GM12875 (cell line): Measurements from ENCODE around the gene PARD3B.

Experiments used
- H3K4me3 ChIP-seq: one replicate; pipeline ENCODE4 v1.5.1; 2011; ENCODE audit warnings: low read depth, low read length, control low read depth
- TF ChIP-seq, protein P1 (sequence below): IDR thresholded peaks from 2 replicates; pipeline ENCODE4 v1.5.1; 2011; ENCODE audit warnings: low read depth, mild to moderate bottlenecking, control low read depth, inconsistent platforms, low read length, moderate library complexity, borderline replicate concordance; ENCODE audit not compliant: insufficient read depth

PARD3B gene

DNA sequence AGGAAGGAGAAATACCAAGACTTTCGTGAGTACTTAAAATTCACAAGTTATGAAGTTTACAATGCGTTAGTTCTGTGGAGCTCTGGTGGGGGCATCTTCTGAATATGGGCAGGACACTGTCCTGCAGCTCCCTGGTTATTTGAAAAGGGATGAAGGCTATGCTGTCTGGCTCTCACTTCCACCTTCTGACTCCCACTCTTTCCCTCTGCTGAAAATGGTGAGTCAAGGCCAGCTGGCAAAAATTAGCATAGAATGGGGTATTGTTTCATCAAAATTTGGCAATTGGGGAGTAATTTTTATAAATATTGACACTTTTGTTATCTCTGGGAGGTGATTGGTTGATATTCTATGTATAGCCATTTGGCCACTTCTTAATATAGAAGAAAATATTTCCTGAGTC is 177.4 kb downstream of the PARD3B start:
- H3K4me3 ChIP-seq = no peak overlapping the region
- TF ChIP-seq, protein P1, sequence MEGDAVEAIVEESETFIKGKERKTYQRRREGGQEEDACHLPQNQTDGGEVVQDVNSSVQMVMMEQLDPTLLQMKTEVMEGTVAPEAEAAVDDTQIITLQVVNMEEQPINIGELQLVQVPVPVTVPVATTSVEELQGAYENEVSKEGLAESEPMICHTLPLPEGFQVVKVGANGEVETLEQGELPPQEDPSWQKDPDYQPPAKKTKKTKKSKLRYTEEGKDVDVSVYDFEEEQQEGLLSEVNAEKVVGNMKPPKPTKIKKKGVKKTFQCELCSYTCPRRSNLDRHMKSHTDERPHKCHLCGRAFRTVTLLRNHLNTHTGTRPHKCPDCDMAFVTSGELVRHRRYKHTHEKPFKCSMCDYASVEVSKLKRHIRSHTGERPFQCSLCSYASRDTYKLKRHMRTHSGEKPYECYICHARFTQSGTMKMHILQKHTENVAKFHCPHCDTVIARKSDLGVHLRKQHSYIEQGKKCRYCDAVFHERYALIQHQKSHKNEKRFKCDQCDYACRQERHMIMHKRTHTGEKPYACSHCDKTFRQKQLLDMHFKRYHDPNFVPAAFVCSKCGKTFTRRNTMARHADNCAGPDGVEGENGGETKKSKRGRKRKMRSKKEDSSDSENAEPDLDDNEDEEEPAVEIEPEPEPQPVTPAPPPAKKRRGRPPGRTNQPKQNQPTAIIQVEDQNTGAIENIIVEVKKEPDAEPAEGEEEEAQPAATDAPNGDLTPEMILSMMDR = no peak

DNA sequence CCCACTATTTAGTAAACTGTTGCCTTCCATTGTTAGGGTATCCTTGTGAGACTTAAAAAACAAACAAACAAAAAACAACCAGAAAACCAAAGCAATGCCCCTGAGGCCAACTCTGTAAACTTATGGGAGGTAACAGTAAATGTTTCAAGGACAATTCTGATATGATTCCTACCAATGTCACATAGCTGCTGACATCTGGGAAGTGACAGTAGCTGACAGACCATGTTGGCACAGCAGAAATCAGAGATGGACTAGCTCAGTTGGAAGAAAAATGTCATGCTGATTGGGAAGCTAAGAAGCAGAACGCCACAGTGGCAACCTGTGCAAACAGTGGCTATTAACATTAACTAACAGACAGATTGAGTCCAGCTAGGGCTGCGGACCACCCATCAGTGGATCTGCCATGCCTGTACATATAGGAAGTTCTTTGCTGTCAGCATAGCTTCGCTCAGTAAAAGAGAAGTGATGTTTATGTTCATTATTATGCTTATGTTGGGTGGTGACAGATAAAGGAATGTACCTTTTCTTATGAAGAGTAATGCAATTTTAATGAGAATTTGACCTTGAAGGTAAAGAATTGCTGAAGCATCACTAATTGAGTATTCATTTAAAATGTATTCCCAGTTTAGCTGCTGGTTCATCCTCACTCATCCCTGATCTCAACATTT is 180.6 kb downstream of the PARD3B start:
- H3K4me3 ChIP-seq = no peak overlapping the region
- TF ChIP-seq, protein P1 = no peak

DNA sequence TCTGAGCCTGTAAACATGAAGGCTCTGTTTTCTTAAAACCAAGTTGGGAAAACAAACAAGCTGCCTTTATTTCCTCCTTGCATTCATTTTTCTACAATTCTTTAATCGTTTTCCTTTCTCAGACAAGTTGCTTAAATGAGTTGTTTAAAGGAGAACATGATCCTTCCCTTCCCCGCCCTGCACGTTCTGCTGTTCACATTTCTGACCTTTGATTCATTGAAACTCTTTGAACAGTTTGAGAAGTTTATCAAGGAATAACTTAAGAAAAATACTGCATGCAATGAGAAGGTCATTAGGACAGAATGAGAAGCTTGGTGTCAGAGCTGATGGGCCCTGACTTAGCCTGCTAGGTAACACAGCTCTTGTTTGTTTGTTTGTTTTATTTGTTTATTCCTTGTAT is 181.6 kb downstream of the PARD3B start:
- no peak overlapping the region for H3K4me3 ChIP-seq
- TF ChIP-seq, protein P1 = no peak

DNA sequence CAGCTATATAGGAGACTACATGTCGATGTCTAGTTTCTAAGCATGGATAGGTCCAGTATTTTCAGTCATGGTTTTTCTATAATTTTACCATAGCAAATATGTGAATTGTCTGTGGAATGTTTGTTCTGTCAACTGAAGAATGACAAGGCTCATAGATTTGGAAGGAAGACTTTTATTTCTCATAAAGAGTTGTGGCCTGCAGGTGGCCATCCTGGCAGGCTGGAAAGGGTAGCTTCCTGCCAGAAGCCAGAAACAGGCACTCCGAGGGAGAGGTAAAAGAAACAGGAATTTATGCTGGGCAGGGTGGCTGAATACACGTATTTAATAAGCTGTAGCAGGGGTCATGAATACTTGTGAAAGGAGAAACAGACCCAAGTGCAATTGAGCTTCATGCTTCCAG is 182.1 kb downstream of the PARD3B start:
- TF ChIP-seq, protein P1 = no peak

DNA sequence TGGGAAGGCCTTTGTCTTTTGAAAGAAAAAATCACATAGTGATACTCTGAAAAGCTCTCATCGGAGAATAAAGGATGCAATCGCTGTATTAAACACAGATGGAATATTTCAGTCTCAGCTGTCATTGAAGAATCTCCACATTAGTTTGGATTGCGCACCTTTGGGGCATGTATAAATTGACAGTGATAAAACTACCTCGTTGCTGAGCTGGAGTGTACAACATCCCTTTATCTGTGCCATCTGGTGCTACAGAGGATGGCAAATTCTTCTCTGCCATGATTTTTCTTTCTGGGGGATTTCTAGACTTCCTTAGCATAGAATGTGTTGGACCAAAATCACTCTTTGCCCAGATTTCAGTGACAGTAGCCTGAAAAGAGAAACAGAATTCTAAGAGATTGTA is 185.3 kb downstream of the PARD3B start:
- TF ChIP-seq, protein P1 = no peak

More for the DNA sequence above, 182.1 kb downstream of the PARD3B start:
- H3K4me3 ChIP-seq = no peak overlapping the region

DNA sequence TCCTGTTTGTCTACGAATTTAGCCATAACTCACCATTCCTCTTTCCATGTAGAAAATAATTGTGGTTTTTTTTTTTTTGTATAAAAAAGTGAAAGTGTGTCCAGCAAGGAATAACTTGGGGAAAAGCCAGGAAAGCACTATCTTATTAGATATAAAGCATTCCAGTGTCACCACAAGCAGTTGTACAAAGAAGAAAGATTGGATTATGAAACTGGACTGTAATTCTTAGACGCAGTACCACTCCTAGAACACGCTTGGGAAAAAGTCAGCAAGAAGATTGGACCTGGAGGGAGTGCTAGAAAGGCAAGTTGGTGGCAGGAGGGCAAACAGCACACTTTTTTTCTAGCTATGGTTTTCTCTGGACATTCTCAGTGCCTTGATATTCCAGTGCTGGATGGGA is 186.7 kb downstream of the PARD3B start:
- TF ChIP-seq, protein P1 = no peak
- H3K4me3 ChIP-seq = no peak overlapping the region

More for the DNA sequence above, 185.3 kb downstream of the PARD3B start:
- H3K4me3 ChIP-seq = no peak overlapping the region

DNA sequence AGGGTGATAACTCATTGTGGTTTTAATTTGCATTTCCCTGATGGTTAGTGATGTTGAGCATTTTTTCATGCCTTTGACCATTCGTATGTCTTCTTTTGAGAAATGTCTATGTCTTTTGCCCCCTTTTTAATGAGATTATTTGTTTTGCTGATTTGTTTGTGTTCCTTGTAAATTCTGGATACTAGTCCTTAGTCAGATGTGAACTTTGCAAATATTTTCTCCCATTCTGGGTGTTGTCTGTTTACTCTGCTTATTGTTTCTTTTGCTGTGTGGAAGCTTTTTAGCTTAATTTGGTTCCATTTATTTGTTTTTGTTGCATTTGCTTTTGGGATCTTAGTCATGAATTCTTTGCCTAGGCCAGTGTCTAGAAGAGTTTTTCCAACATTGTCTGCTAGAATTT is 192.0 kb downstream of the PARD3B start:
- TF ChIP-seq, protein P1 = no peak
- no peak overlapping the region for H3K4me3 ChIP-seq
